Thymus (tissue), 11 donors: ENCODE measurements around the gene SYNGR3. TPM values are rescaled to one million over a fixed set of nuclear protein-coding genes. Genes with fewer than 3 reads are reported as not detected.
"Not testable (repeated sequence)": the region's sequence is repeated elsewhere in the genome, so short reads cannot be mapped to it uniquely, and the experiment has no call there.

Source experiments
- DNase-seq, 9 donors: peaks; one replicate each; pipeline ENCODE4 v3.0.0-alpha.2; 2013; ENCODE audit warnings: low spot score in 9 of 9, low read depth in 6 of 9, missing footprints in 1 of 9
- H3K27ac ChIP-seq, 2 donors: one replicate each; pipeline ENCODE4 v1.5.1; 2013; ENCODE audit warnings: control low read depth in 1 of 2, low read depth in 1 of 2, low read length in 1 of 2, mild to moderate bottlenecking in 1 of 2, moderate library complexity in 1 of 2
- H3K27me3 ChIP-seq, 2 donors: one replicate each; pipeline ENCODE4 v1.5.1; 2013; ENCODE audit warnings: low read length in 1 of 2; ENCODE audit not compliant: control insufficient read depth in 2 of 2, insufficient read depth in 1 of 2
- H3K36me3 ChIP-seq, 2 donors: one replicate each; pipeline ENCODE4 v1.5.1; 2013; ENCODE audit warnings: low read length in 1 of 2, mild to moderate bottlenecking in 1 of 2, moderate library complexity in 1 of 2; ENCODE audit not compliant: control insufficient read depth in 2 of 2, insufficient read depth in 2 of 2
- H3K4me1 ChIP-seq, 2 donors: one replicate each; pipeline ENCODE4 v1.5.1; 2013; ENCODE audit warnings: low read length in 2 of 2; ENCODE audit not compliant: control insufficient read depth in 2 of 2, insufficient read depth in 2 of 2
- H3K4me3 ChIP-seq, 2 donors: one replicate each; pipeline ENCODE4 v1.5.1; 2013; ENCODE audit warnings: low read length in 2 of 2, control low read depth in 1 of 2, mild to moderate bottlenecking in 1 of 2
- H3K9me3 ChIP-seq, 2 donors: one replicate each; pipeline ENCODE4 v1.5.1; 2013; ENCODE audit warnings: low read length in 1 of 2, mild to moderate bottlenecking in 1 of 2; ENCODE audit not compliant: control insufficient read depth in 2 of 2, insufficient read depth in 1 of 2
- WGBS: extraction: QIAGEN DNeasy Blood & Tissue Kit; methylation state at CpG from one replicate; pipeline ENCODE4 v1.1.7; 2013; 5-methylcytosine and 5-hydroxymethylcytosine counted together
- polyA plus RNA-seq: library from polyadenylated mRNA; stranded (reverse); fragments of 200-250 nt; gene quantifications from one replicate; pipeline ENCODE4 v1.2.3, GENCODE V29; 2013
- total RNA-seq: library from RNA; stranded (reverse); fragments of 120-200 nt; gene quantifications from one replicate; pipeline ENCODE4 v1.2.4, GENCODE V29; 2013
- donor health status: healthy.

Gene SYNGR3
- total and polyA plus RNA-seq, 2 donors = 1.2 to 2.7 TPM

DNA sequence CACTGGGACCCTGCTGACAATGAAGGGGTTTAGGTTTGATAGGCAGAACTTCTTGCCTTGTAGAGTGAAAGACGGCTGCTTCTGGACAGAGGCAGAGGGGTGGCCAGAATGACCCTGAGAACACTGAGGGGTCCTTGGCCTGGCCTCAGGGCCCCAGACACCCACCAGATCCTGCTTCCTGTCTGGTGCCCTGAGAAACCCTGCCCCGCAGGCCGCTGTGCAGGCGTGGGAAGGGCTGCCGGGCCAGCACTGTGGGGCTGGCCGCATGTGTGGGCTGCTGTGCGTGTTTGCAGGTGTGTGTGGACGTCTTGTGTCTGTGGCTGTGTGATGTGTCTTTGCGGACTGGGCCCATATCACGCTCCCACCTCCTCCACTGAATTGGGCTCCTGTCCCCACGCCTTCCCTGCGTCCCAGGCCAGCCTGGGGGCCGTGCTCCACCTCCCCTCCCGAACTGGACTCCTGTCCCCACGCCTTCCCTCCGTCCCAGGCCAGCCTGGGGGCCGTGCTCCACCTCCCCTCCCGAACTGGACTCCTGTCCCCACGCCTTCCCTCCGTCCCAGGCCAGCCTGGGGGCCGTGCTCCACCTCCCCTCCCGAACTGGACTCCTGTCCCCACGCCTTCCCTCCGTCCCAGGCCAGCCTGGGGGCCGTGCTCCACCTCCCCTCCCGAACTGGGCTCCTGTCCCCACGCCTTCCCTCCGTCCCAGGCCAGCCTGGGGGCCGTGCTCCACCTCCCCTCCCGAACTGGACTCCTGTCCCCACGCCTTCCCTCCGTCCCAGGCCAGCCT, 44.3 kb downstream of the SYNGR3 start:
- 81% methylated on average over 16 of the region's 32 CpGs for WGBS
- not testable (repeated sequence) for H3K9me3 ChIP-seq, H3K36me3 ChIP-seq, H3K4me3 ChIP-seq, DNase-seq
- H3K27me3 ChIP-seq = peaks cover 0 to 33% of the 10 kb centered on the region in 2 donors
- peak overlapping the region in 1 of 2 donors; percentile 43 for H3K27ac ChIP-seq
- peaks cover 4 to 44% of the 10 kb centered on the region in 2 donors for H3K4me1 ChIP-seq

DNA sequence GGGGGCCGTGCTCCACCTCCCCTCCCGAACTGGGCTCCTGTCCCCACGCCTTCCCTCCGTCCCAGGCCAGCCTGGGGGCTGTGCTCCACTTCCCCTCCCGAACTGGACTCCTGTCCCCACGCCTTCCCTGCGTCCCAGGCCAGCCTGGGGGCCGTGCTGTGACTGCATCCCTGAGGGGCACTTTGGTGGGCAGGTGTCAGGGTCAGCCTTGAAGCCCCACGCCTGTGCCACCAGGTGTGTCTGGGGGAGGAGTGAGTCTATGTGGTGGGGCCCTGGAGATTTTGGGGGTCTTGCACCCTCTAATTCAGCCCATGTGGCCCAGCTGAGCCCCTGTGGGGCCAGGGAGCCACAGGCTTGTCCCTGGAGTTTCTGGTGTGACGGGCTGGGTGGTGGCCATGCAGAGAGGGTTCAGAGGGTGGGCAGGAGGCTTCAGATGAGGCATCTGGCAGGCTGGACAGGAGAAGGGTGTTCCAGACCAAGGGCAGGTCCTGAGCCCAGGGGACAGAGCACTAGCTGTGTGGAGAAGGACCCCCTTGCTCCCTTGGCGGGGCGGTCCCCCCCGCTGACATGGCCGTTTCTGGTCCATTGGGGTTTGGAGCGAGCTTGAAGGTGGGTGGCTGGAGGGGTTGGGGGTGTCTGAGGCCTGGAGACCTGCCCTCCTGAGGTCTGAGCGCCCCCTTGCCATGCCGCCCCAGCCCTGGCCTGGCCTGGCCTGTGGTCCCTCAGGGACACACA, 45.1 kb downstream of the SYNGR3 start:
- 93% methylated on average over 17 of the region's 17 CpGs for WGBS
- H3K9me3 ChIP-seq = no peaks in the 10 kb centered on the region
- no peak overlapping the region for H3K4me3 ChIP-seq
- H3K36me3 ChIP-seq = no peaks in the 10 kb centered on the region
- peaks cover 4 to 51% of the 10 kb centered on the region in 2 donors for H3K4me1 ChIP-seq
- H3K27ac ChIP-seq = peak overlapping the region in 1 of 2 donors; percentile 46
- DNase-seq = no peak
- H3K27me3 ChIP-seq = peaks cover 0 to 25% of the 10 kb centered on the region in 2 donors

- peaks cover 4 to 51% of the 10 kb centered on the region in 2 donors for H3K4me1 ChIP-seq
- H3K27me3 ChIP-seq = peaks cover 0 to 20% of the 10 kb centered on the region in 2 donors
- H3K9me3 ChIP-seq = no peaks in the 10 kb centered on the region
- peak overlapping the region; percentile 26 to 46 for H3K27ac ChIP-seq
- no peak for DNase-seq
- no peaks in the 10 kb centered on the region for H3K36me3 ChIP-seq
- WGBS = 93% methylated on average over 34 of the region's 34 CpGs
- no peak overlapping the region for H3K4me3 ChIP-seq
Measured at GRCh38 chr16:2035431-2036199, 45.8 kb downstream of the SYNGR3 start.

- 96% methylated on average over 47 of the region's 47 CpGs for WGBS
- H3K27ac ChIP-seq = peak overlapping the region in 1 of 2 donors; percentile 46
Measured at GRCh38 chr16:2036200-2036966, 46.6 kb downstream of the SYNGR3 start.

GRCh38 chr16:2037115-2037514, 47.3 kb downstream of the SYNGR3 start:
- Histone ChIP-seq H3K4me1 (peaks cover 4 to 54% of the 10 kb centered on the region in 2 donors), H3K27ac (no peak overlapping the region), H3K4me3 (no peak overlapping the region), H3K36me3 (no peaks in the 10 kb centered on the region), H3K9me3 (no peaks in the 10 kb centered on the region), H3K27me3 (peaks cover 0 to 16% of the 10 kb centered on the region in 2 donors)
- no peak for DNase-seq
- 92% methylated on average over 15 of the region's 15 CpGs for WGBS

More at GRCh38 chr16:2036200-2036966, 46.6 kb downstream of the SYNGR3 start:
- no peaks in the 10 kb centered on the region for H3K9me3 ChIP-seq
- peaks cover 0 to 17% of the 10 kb centered on the region in 2 donors for H3K27me3 ChIP-seq
- no peak for DNase-seq
- H3K4me1 ChIP-seq = peaks cover 4 to 50% of the 10 kb centered on the region in 2 donors
- H3K36me3 ChIP-seq = no peaks in the 10 kb centered on the region
- no peak overlapping the region for H3K4me3 ChIP-seq

DNA sequence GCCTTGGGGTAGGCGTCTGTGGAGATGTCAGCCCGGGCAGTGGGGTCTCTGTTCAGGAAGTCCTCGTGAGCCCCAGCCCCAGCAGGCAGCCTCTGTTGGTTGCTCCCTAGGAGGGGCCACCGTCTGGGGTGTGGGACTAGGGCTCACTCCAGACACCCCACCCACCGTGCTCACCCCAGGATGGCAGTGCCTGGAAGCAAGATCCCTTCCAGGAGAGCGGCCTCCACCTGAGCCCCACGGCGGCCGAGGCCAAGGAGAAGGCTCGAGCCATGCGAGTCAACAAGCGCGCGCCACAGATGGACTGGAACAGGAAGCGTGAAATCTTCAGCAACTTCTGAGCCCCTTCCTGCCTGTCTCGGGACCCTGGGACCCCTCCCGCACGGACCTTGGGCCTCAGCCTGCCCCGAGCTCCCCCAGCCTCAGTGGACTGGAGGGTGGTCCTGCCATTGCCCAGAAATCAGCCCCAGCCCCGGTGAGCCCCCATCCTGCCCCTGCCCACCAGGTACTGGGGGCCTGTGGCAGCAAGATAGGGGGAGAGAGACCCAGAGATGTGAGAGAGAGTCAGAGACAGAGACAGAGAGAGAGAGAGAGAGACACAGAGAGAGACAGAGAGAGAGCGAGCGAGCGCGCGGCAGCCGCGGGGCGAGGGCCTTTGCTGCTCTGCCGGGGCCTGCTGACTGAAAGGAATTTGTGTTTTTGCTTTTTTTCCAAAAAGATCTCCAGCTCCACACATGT, 48.0 kb downstream of the SYNGR3 start:
- Histone ChIP-seq H3K4me1 (peaks cover 4 to 51% of the 10 kb centered on the region in 2 donors), H3K36me3 (no peaks in the 10 kb centered on the region), H3K9me3 (no peaks in the 10 kb centered on the region), H3K27ac (peak overlapping the region in 1 of 2 donors; percentile 18), H3K4me3 (no peak overlapping the region), H3K27me3 (peaks cover 0 to 11% of the 10 kb centered on the region in 2 donors)
- WGBS = 93% methylated on average over 29 of the region's 29 CpGs
- DNase-seq = no peak

DNA sequence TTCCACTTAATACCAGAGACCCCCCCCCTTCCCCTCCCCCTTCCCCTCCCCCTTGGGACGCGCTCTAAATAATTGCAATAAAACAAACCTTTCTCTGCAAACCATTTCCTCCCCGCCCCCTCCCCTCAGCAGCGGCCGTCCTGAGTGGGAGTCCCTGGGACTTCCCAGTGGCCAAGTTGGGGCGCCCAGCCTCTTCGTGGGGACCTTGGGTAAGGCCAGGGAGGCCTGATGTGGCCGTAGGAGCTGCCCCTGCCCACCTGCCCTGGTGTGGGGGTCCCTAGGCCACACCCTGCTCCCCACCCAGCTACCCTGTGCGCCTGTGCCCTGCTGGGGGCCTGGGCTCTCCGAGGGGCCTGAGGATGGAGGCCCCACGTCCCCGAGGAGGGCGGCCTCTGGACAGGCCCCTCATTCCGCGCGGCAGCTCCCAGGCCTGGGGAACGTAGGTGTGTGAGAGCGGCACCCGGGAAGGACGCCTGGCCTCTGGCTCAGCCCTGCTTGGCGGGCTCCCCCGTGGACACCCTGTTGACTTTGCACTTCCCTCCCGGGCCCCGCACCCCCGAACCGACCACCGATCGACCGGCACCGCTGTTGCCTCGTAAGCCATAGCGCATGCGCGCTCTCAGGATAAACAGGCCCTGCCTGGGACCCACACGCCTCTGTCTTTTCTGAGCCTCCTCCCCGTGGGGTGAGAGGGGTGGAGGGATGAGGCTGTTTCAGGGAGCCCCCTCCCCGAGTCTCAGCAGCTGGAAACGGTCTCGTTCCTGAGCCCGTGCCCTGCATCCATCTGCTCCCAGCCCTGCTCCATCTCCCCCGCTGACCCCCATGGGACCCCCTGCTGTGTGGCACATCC, 48.8 kb downstream of the SYNGR3 start:
- Histone ChIP-seq H3K27ac (no peak overlapping the region), H3K4me3 (no peak overlapping the region), H3K27me3 (peaks cover 0 to 3% of the 10 kb centered on the region in 2 donors), H3K4me1 (peaks cover 3 to 51% of the 10 kb centered on the region in 2 donors), H3K9me3 (no peaks in the 10 kb centered on the region), H3K36me3 (peaks cover 0 to 3% of the 10 kb centered on the region in 2 donors)
- no peak for DNase-seq
- WGBS = 93% methylated on average over 41 of the region's 41 CpGs
